Transverse colon (tissue), 4 donors: Measurements from ENCODE around the gene RRBP1.

Source experiments
- CTCF ChIP-seq, 5 experiments: fragments of 200-600 bp in 3 of 5; fragments of 450-650 bp in 2 of 5; sonication (generic) in 3 of 5; IDR thresholded peaks; 1 replicate in 2 of 5; 2 replicates in 3 of 5; pipeline ENCODE4 v1.5.1; 2016 to 2017; ENCODE audit warnings: antibody characterized with exemption in 5 of 5, inconsistent platforms in 3 of 5, mild to moderate bottlenecking in 2 of 5, moderate library complexity in 1 of 5
- EP300 ChIP-seq: sonication (generic); formaldehyde crosslinking; IDR thresholded peaks from one replicate; pipeline ENCODE4 v1.6.1; 2017; ENCODE audit warnings: antibody characterized with exemption, low read depth
- POLR2A ChIP-seq: fragments of 450-650 bp; IDR thresholded peaks from one replicate; pipeline ENCODE4 v1.6.1; 2016; ENCODE audit warnings: antibody characterized with exemption, mild to moderate bottlenecking, moderate library complexity
- POLR2AphosphoS5 ChIP-seq, 3 donors: sonication (generic); formaldehyde crosslinking; IDR thresholded peaks; one replicate each; pipeline ENCODE4 v1.6.1; 2016; ENCODE audit warnings: antibody characterized with exemption in 3 of 3

GRCh38 chr20:17636523-17637412, 45.3 kb downstream of the RRBP1 start:
- TF ChIP-seq CTCF (IDR thresholded peaks at IDR 0.05): no peak
- no peak for TF ChIP-seq POLR2A
- no peak for TF ChIP-seq POLR2AphosphoS5 (IDR thresholded peaks at IDR 0.05)
- TF ChIP-seq EP300: no peak
